Measurements from ENCODE around the gene ITGAL.

DNA sequence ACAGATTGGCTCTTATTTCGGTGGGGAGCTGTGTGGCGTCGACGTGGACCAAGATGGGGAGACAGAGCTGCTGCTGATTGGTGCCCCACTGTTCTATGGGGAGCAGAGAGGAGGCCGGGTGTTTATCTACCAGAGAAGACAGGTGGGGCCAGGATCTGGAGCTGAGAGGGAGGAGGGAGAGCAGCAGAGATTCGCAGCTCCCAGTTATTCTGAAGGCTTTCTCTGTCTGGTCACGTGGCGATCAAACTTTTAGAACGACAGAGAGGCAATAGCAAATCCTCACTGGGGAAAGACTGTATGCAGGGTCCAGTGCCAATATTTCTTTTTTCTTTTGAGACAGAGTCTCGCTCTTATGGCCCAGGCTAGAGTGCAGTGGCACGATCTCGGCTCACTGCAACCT is 22.2 kb downstream of the ITGAL start:
- TF ChIP-seq SNAI2 (CRISPR knock-in tag; IDR thresholded peaks at IDR 0.05) (no peak), ARNTL (CRISPR knock-in tag; IDR thresholded peaks at IDR 0.05; ENCODE audit: borderline replicate concordance, low read depth) (no peak), GLIS3 (CRISPR knock-in tag; IDR thresholded peaks at IDR 0.05) (no peak), ESRRG (CRISPR knock-in tag; IDR thresholded peaks at IDR 0.05) (no peak), ISL1 (CRISPR knock-in tag; IDR thresholded peaks at IDR 0.05) (no peak), BACH2 (CRISPR knock-in tag; IDR thresholded peaks at IDR 0.05; ENCODE audit: borderline replicate concordance) (no peak), ZC3H10 (CRISPR knock-in tag; IDR thresholded peaks at IDR 0.05) (no peak), ZNF8 (CRISPR knock-in tag; IDR thresholded peaks at IDR 0.05) (no peak), CREB5 (CRISPR knock-in tag; IDR thresholded peaks at IDR 0.05; ENCODE audit: low read depth) (no peak), ZFP3 (CRISPR knock-in tag; IDR thresholded peaks at IDR 0.05) (no peak)
- TF ChIP-seq, protein P1, sequence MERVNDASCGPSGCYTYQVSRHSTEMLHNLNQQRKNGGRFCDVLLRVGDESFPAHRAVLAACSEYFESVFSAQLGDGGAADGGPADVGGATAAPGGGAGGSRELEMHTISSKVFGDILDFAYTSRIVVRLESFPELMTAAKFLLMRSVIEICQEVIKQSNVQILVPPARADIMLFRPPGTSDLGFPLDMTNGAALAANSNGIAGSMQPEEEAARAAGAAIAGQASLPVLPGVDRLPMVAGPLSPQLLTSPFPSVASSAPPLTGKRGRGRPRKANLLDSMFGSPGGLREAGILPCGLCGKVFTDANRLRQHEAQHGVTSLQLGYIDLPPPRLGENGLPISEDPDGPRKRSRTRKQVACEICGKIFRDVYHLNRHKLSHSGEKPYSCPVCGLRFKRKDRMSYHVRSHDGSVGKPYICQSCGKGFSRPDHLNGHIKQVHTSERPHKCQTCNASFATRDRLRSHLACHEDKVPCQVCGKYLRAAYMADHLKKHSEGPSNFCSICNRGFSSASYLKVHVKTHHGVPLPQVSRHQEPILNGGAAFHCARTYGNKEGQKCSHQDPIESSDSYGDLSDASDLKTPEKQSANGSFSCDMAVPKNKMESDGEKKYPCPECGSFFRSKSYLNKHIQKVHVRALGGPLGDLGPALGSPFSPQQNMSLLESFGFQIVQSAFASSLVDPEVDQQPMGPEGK (CRISPR knock-in tag; IDR thresholded peaks at IDR 0.05; ENCODE audit: borderline replicate concordance): no peak
- TF ChIP-seq, protein P2, sequence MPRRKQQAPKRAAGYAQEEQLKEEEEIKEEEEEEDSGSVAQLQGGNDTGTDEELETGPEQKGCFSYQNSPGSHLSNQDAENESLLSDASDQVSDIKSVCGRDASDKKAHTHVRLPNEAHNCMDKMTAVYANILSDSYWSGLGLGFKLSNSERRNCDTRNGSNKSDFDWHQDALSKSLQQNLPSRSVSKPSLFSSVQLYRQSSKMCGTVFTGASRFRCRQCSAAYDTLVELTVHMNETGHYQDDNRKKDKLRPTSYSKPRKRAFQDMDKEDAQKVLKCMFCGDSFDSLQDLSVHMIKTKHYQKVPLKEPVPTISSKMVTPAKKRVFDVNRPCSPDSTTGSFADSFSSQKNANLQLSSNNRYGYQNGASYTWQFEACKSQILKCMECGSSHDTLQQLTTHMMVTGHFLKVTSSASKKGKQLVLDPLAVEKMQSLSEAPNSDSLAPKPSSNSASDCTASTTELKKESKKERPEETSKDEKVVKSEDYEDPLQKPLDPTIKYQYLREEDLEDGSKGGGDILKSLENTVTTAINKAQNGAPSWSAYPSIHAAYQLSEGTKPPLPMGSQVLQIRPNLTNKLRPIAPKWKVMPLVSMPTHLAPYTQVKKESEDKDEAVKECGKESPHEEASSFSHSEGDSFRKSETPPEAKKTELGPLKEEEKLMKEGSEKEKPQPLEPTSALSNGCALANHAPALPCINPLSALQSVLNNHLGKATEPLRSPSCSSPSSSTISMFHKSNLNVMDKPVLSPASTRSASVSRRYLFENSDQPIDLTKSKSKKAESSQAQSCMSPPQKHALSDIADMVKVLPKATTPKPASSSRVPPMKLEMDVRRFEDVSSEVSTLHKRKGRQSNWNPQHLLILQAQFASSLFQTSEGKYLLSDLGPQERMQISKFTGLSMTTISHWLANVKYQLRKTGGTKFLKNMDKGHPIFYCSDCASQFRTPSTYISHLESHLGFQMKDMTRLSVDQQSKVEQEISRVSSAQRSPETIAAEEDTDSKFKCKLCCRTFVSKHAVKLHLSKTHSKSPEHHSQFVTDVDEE (CRISPR knock-in tag; IDR thresholded peaks at IDR 0.05): no peak

All from SK-N-SH treated with all-trans-retinoic acid at 6 μM for 48 hours (cell line).